CD4-positive, CD25-positive, alpha-beta regulatory T cell (primary cell): ENCODE measurements around the gene LHPP. TPM values are rescaled to one million over a fixed set of nuclear protein-coding genes. Genes with fewer than 3 reads are reported as not detected.

Source experiments
- ATAC-seq, 2 donors: fragments of 150-1000 bp; cut with Tn5 transposase; one replicate each; pipeline ENCODE4 v1.10.0; 2021; ENCODE audit warnings: low read depth in 2 of 2, moderate number of reproducible peaks in 2 of 2, moderate library complexity in 1 of 2
- DNase-seq, 3 donors: peaks; one replicate each; pipeline versions ENCODE4 v3.0.0 to v3.0.0-alpha.2; 2012 to 2022; ENCODE audit warnings: mixed read lengths in 1 of 3
- H3K27ac ChIP-seq: one replicate; pipeline ENCODE4 v1.7.0; 2013; ENCODE audit warnings: mild to moderate bottlenecking, low read length; ENCODE audit not compliant: insufficient read depth, poor library complexity, severe bottlenecking
- H3K27me3 ChIP-seq: one replicate; pipeline ENCODE4 v1.7.0; 2013; ENCODE audit warnings: low read length; ENCODE audit not compliant: control insufficient read depth, insufficient read depth
- H3K36me3 ChIP-seq: one replicate; pipeline ENCODE4 v1.7.0; 2013; ENCODE audit warnings: mild to moderate bottlenecking, low read length, moderate library complexity; ENCODE audit not compliant: control insufficient read depth, insufficient read depth
- H3K4me1 ChIP-seq: 2 replicates; pipeline ENCODE4 v1.7.0; 2013; ENCODE audit warnings: mild to moderate bottlenecking, low read length; ENCODE audit not compliant: insufficient read depth, control insufficient read depth, poor library complexity, severe bottlenecking
- H3K4me3 ChIP-seq: one replicate; pipeline ENCODE4 v1.7.0; 2013; ENCODE audit warnings: low read depth, mild to moderate bottlenecking, low read length, moderate library complexity
- H3K9me3 ChIP-seq, 2 experiments: 1 replicate in 1 of 2; 2 replicates in 1 of 2; pipeline ENCODE4 v1.7.0; 2013; ENCODE audit warnings: low read length in 2 of 2, mild to moderate bottlenecking in 1 of 2, moderate library complexity in 1 of 2; ENCODE audit not compliant: control insufficient read depth in 2 of 2
- H3K27ac Mint-ChIP-seq, 3 donors: one replicate each; pipeline ENCODE4 v1.8.0; 2020 to 2022; ENCODE audit warnings: mild to moderate bottlenecking in 3 of 3, mixed read lengths in 3 of 3, moderate library complexity in 2 of 3
- H3K27me3 Mint-ChIP-seq: one replicate; pipeline ENCODE4 v1.8.0; 2022; ENCODE audit warnings: mild to moderate bottlenecking, mixed read lengths
- H3K36me3 Mint-ChIP-seq: one replicate; pipeline ENCODE4 v1.8.0; 2020; ENCODE audit warnings: mixed read lengths
- H3K4me1 Mint-ChIP-seq, 4 donors: one replicate each; pipeline ENCODE4 v1.8.0; 2020 to 2022; ENCODE audit warnings: mixed read lengths in 4 of 4, mild to moderate bottlenecking in 1 of 4
- H3K4me3 Mint-ChIP-seq, 4 donors: one replicate each; pipeline ENCODE4 v1.8.0; 2020 to 2022; ENCODE audit warnings: mild to moderate bottlenecking in 4 of 4, mixed read lengths in 4 of 4, moderate library complexity in 3 of 4
- H3K9me3 Mint-ChIP-seq, 7 donors: one replicate each; pipeline ENCODE4 v1.8.0; 2020 to 2022; ENCODE audit warnings: mixed read lengths in 7 of 7, mild to moderate bottlenecking in 3 of 7, moderate library complexity in 2 of 7
- polyA plus RNA-seq, 4 donors: library from polyadenylated mRNA; unstranded; fragments of 300-500 nt; fragmentation: Illumina TruSeq; gene quantifications; one replicate each; pipeline ENCODE4 v1.2.3, GENCODE V29; 2021
- total RNA-seq: library from RNA; stranded (reverse); gene quantifications from one replicate; pipeline ENCODE4 v1.2.3, GENCODE V29; 2022

The LHPP gene
- total and polyA plus RNA-seq, 5 donors from 2014 or later, result 20.1 to 29.2 (median 25.0) TPM

GRCh38 chr10:124484031-124484430, 22.4 kb downstream of the LHPP start:
- peaks cover 19% of the 10 kb centered on the region for H3K36me3 Mint-ChIP-seq
- H3K9me3 ChIP-seq, result peaks cover 0 to 2% of the 10 kb centered on the region in 2 experiments

DNA sequence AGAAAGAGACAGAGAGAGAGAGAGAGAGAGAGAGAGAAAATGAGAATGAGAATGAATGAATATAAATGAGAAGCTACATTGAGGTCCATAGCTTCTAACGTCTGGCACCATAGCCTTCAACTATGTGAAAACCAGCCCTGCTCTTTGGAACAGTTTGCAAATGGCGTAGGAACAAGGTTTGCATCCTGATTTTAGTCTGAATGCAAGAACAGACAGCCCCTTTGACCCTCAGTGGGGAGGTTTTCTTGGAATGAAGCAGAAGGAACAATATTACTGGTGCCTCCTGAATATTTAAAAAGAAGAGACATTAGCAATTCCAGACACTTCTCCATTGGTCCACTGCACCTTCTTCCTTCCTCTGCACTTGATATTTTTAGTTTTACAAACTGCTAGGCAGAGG, 23.0 kb downstream of the LHPP start:
- H3K36me3 ChIP-seq, result no peaks in the 10 kb centered on the region
- H3K9me3 Mint-ChIP-seq, result peaks cover 0 to 5% (median 0%) of the 10 kb centered on the region in 7 donors
- no peak for ATAC-seq

More at GRCh38 chr10:124484031-124484430, 22.4 kb downstream of the LHPP start:
- no peaks in the 10 kb centered on the region for H3K27me3 ChIP-seq
- H3K4me1 ChIP-seq, result no peaks in the 10 kb centered on the region
- ATAC-seq (no peak), DNase-seq (no peak)
- H3K9me3 Mint-ChIP-seq, result peaks cover 0 to 5% (median 0%) of the 10 kb centered on the region in 7 donors
- no peaks in the 10 kb centered on the region for H3K27me3 Mint-ChIP-seq
- H3K27ac Mint-ChIP-seq, result no peak overlapping the region
- H3K4me3 ChIP-seq, result no peak overlapping the region
- no peaks in the 10 kb centered on the region for H3K36me3 ChIP-seq
- H3K4me1 Mint-ChIP-seq, result peaks cover 0 to 4% (median 0%) of the 10 kb centered on the region in 4 donors
- H3K27ac ChIP-seq, result no peak overlapping the region
- no peak overlapping the region for H3K4me3 Mint-ChIP-seq

GRCh38 chr10:124486635-124487034, 25.0 kb downstream of the LHPP start:
- H3K9me3 Mint-ChIP-seq, result peaks cover 0 to 5% (median 0%) of the 10 kb centered on the region in 7 donors
- H3K4me3 Mint-ChIP-seq, result no peak overlapping the region
- H3K36me3 Mint-ChIP-seq, result peaks cover 26% of the 10 kb centered on the region
- Histone ChIP-seq H3K27ac (no peak overlapping the region), H3K36me3 (no peaks in the 10 kb centered on the region), H3K9me3 (peaks cover 0 to 2% of the 10 kb centered on the region in 2 experiments), H3K4me1 (no peaks in the 10 kb centered on the region), H3K4me3 (no peak overlapping the region), H3K27me3 (no peaks in the 10 kb centered on the region)
- ATAC-seq (no peak), DNase-seq (no peak)
- no peaks in the 10 kb centered on the region for H3K27me3 Mint-ChIP-seq
- no peak overlapping the region for H3K27ac Mint-ChIP-seq
- H3K4me1 Mint-ChIP-seq, result peaks cover 0 to 3% (median 0%) of the 10 kb centered on the region in 4 donors

More for the DNA sequence above, 23.0 kb downstream of the LHPP start:
- no peaks in the 10 kb centered on the region for H3K4me1 ChIP-seq
- peaks cover 0 to 4% (median 0%) of the 10 kb centered on the region in 4 donors for H3K4me1 Mint-ChIP-seq
- no peaks in the 10 kb centered on the region for H3K27me3 Mint-ChIP-seq
- peaks cover 19% of the 10 kb centered on the region for H3K36me3 Mint-ChIP-seq
- no peak for DNase-seq
- H3K4me3 ChIP-seq, result no peak overlapping the region
- no peak overlapping the region for H3K27ac ChIP-seq
- H3K9me3 ChIP-seq, result peaks cover 0 to 2% of the 10 kb centered on the region in 2 experiments
- no peak overlapping the region for H3K27ac Mint-ChIP-seq
- no peaks in the 10 kb centered on the region for H3K27me3 ChIP-seq
- H3K4me3 Mint-ChIP-seq, result no peak overlapping the region

- H3K4me3 ChIP-seq, result no peak overlapping the region
- H3K27ac Mint-ChIP-seq, result no peak overlapping the region
- no peaks in the 10 kb centered on the region for H3K27me3 ChIP-seq
- peaks cover 0 to 2% of the 10 kb centered on the region in 2 experiments for H3K9me3 ChIP-seq
- H3K27me3 Mint-ChIP-seq, result no peaks in the 10 kb centered on the region
- ATAC-seq, result no peak
- H3K4me1 Mint-ChIP-seq, result peaks cover 0 to 7% (median 2%) of the 10 kb centered on the region in 4 donors
- DNase-seq, result no peak
- no peaks in the 10 kb centered on the region for H3K4me1 ChIP-seq
- H3K9me3 Mint-ChIP-seq, result peaks cover 0 to 5% (median 0%) of the 10 kb centered on the region in 7 donors
- H3K36me3 Mint-ChIP-seq, result peaks cover 30% of the 10 kb centered on the region
- H3K4me3 Mint-ChIP-seq, result no peak overlapping the region
- peaks cover 3% of the 10 kb centered on the region for H3K36me3 ChIP-seq
- H3K27ac ChIP-seq, result no peak overlapping the region
Measured at GRCh38 chr10:124491105-124491504, 29.5 kb downstream of the LHPP start.

GRCh38 chr10:124492266-124492665, 30.6 kb downstream of the LHPP start:
- H3K27me3 ChIP-seq, result no peaks in the 10 kb centered on the region
- H3K4me3 Mint-ChIP-seq, result no peak overlapping the region
- peaks cover 0 to 7% (median 2%) of the 10 kb centered on the region in 4 donors for H3K4me1 Mint-ChIP-seq
- DNase-seq (no peak), ATAC-seq (no peak)
- H3K36me3 ChIP-seq, result peaks cover 3% of the 10 kb centered on the region
- no peaks in the 10 kb centered on the region for H3K9me3 ChIP-seq
- peaks cover 26% of the 10 kb centered on the region for H3K36me3 Mint-ChIP-seq
- H3K4me3 ChIP-seq, result no peak overlapping the region
- no peak overlapping the region for H3K27ac Mint-ChIP-seq
- H3K27me3 Mint-ChIP-seq, result no peaks in the 10 kb centered on the region
- no peak overlapping the region for H3K27ac ChIP-seq
- H3K4me1 ChIP-seq, result no peaks in the 10 kb centered on the region
- peaks cover 0 to under 1% (median 0%) of the 10 kb centered on the region in 7 donors for H3K9me3 Mint-ChIP-seq

DNA sequence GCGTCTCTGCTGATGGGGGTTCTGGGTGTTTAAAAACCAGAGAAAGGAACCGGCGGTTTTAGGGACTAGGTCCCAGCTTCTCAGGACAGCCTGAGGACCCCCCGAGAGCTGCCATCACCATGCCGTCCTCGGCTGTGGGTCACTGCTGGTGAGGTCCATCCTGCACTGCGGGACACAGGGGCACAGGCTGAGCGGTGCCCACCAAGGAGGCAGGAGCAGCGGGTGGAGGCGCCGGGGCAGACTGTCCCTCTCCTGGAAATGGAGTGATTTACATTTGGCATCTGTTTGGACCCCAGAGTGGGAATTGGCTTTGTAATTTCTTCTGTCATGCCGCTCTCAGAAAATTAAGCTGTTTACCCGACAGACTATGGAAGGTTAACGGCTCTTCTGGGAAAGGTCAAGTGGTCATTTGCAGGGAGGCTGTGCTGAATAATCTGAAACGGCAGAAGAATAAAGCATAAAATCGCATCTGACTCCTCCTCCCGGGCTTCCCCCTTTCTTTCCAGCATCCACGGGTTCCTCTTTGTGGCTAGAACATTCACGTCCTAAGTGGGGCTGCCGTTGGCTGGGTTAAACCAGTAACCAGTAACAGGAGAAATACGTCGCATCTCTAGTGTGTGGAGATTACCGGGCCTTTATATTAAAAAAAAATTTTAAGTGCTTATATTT, 31.7 kb downstream of the LHPP start:
- peaks cover 3% of the 10 kb centered on the region for H3K36me3 ChIP-seq
- Mint-ChIP-seq H3K27me3 (no peaks in the 10 kb centered on the region), H3K4me1 (peaks cover 0 to 7% (median 2%) of the 10 kb centered on the region in 4 donors), H3K27ac (no peak overlapping the region), H3K36me3 (peaks cover 25% of the 10 kb centered on the region), H3K9me3 (no peaks in the 10 kb centered on the region), H3K4me3 (no peak overlapping the region)
- no peak overlapping the region for H3K4me3 ChIP-seq
- H3K4me1 ChIP-seq, result no peaks in the 10 kb centered on the region
- DNase-seq (no peak), ATAC-seq (no peak)
- no peaks in the 10 kb centered on the region for H3K9me3 ChIP-seq
- H3K27ac ChIP-seq, result no peak overlapping the region
- H3K27me3 ChIP-seq, result no peaks in the 10 kb centered on the region

DNA sequence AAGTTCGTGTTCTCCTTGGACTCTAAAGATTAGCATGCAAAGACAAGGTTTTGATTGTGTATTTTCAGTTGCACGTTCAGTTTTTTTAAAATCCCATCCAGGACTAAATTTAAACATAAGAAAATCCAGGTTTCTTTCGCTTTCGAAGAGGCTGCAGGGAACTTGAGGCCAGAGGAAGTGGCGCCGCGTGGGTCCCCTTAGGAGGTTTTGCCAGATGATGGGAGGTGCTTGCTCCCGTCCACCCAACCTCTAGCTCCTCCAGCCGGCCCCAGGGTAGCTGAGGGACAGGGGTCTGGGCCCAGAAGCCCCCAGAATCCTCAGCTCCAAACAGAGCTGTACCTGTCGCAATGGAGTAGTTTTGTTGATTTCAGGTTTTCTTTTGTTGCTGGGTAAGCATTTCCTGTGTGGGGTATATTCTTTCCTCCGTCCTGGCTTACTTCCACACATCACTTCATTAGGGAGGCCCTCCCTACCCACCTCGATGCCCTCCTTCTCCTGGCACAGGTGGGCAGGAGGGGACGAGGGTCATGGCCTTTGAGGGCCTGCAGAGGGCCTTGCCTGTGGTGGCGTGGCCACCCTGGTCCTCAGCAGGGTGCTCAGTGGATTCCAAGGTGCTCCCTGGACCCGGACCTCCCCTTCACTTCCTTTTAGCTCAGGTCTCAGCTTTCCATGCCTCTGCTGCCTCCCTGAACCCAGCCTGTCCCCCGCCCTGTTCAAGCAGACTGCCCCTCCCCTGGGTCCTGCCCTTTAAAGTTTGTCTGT, 32.6 kb downstream of the LHPP start:
- Mint-ChIP-seq H3K9me3 (no peaks in the 10 kb centered on the region), H3K4me3 (no peak overlapping the region), H3K4me1 (peaks cover 0 to 7% (median 2%) of the 10 kb centered on the region in 4 donors), H3K27me3 (no peaks in the 10 kb centered on the region), H3K36me3 (peaks cover 21% of the 10 kb centered on the region), H3K27ac (no peak overlapping the region)
- no peaks in the 10 kb centered on the region for H3K27me3 ChIP-seq
- no peak overlapping the region for H3K27ac ChIP-seq
- H3K4me3 ChIP-seq, result no peak overlapping the region
- no peaks in the 10 kb centered on the region for H3K4me1 ChIP-seq
- ATAC-seq (no peak), DNase-seq (peak in 1 of 3 donors; percentile 20)
- H3K36me3 ChIP-seq, result peaks cover 3% of the 10 kb centered on the region
- no peaks in the 10 kb centered on the region for H3K9me3 ChIP-seq
